Right atrium auricular region (tissue), 2 donors: ENCODE data around the gene SV2B. TPM values are rescaled to one million over a fixed set of nuclear protein-coding genes. Genes with fewer than 3 reads are reported as not detected.

Source experiments
- DNase-seq: peaks from one replicate; pipeline ENCODE4 v3.0.0-alpha.2; 2019; ENCODE audit warnings: low spot score
- H3K27ac ChIP-seq, 2 donors: fragments of 200-600 bp; sonication (generic); 1 replicate in 1 of 2; 2 replicates in 1 of 2; pipeline ENCODE4 v1.5.1; 2016 to 2019
- H3K27me3 ChIP-seq, 2 donors: fragments of 200-600 bp; sonication (generic); one replicate each; pipeline versions ENCODE4 v1.5.1 to v1.6.0; 2017 to 2019
- H3K36me3 ChIP-seq: fragments of 200-600 bp; sonication (generic); one replicate; pipeline ENCODE4 v1.5.1; 2016
- H3K4me1 ChIP-seq, 2 donors: fragments of 200-600 bp; sonication (generic); one replicate each; pipeline versions ENCODE4 v1.5.1 to v1.6.0; 2017 to 2019
- H3K4me3 ChIP-seq, 2 donors: fragments of 200-600 bp; sonication (generic); 1 replicate in 1 of 2; 2 replicates in 1 of 2; pipeline ENCODE4 v1.5.1; 2017 to 2019; ENCODE audit warnings: mild to moderate bottlenecking in 1 of 2, moderate library complexity in 1 of 2
- H3K9me3 ChIP-seq, 2 donors: fragments of 200-600 bp; sonication (generic); one replicate each; pipeline ENCODE4 v1.5.1; 2019
- total RNA-seq, 2 donors: library from RNA; depleted of rRNA; stranded (reverse); fragments of >200 nt; gene quantifications; one replicate each; pipeline ENCODE4 v1.1.0, GENCODE V29; 2016
- TF ChIP-seq, protein P1 (sequence below), 2 donors: fragments of 200-600 bp; sonication (generic); IDR thresholded peaks; one replicate each; pipeline ENCODE4 v1.5.1; 2019; ENCODE audit warnings: antibody characterized with exemption in 2 of 2

SV2B gene
- total RNA-seq, 2 donors from 2014 or later = 0.24 to 0.56 TPM

DNA sequence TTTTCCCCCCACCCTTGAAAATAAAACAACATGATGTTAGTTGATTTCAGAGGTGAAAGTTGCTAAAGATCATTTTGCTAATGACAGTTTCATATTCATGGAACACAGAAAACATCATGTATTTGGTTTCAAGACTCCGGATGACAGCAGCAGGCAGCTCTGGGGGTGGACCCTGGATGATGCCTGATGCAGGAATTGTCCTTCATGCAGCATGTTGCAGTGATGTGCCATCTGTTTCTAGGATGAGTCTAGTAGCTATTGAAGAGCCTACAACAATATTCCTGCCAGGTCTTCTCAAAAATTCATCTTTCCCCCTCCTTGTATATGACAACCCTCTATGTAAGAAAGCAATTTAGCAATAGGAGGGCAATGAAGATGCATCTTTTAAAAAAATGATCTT is 108.3 kb downstream of the SV2B start:
- Histone ChIP-seq H3K4me3 (no peak overlapping the region), H3K9me3 (no peaks in the 10 kb centered on the region), H3K27ac (no peak overlapping the region), H3K4me1 (no peaks in the 10 kb centered on the region), H3K27me3 (no peaks in the 10 kb centered on the region), H3K36me3 (no peaks in the 10 kb centered on the region)
- no peak for DNase-seq
- TF ChIP-seq, protein P1, sequence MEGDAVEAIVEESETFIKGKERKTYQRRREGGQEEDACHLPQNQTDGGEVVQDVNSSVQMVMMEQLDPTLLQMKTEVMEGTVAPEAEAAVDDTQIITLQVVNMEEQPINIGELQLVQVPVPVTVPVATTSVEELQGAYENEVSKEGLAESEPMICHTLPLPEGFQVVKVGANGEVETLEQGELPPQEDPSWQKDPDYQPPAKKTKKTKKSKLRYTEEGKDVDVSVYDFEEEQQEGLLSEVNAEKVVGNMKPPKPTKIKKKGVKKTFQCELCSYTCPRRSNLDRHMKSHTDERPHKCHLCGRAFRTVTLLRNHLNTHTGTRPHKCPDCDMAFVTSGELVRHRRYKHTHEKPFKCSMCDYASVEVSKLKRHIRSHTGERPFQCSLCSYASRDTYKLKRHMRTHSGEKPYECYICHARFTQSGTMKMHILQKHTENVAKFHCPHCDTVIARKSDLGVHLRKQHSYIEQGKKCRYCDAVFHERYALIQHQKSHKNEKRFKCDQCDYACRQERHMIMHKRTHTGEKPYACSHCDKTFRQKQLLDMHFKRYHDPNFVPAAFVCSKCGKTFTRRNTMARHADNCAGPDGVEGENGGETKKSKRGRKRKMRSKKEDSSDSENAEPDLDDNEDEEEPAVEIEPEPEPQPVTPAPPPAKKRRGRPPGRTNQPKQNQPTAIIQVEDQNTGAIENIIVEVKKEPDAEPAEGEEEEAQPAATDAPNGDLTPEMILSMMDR (IDR thresholded peaks at IDR 0.05) = no peak

DNA sequence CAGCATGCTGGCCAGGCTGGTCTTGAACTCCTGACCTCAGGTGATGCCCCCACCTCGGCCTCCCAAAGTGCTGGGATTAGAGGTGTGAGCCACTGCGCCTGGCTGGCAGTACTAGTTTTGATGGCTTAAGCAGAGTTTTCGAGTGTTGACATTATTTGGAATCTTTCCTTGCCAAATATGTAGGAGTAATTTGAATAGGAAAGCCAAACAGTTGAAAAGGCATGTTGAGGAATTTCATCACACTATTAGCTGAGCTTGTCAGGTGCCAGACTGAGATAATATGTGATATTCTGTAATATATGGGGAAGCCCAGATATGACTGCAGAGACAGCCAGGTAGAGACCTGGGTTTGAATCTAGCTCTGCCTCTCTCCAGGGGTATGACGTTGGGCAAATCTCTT is 109.3 kb downstream of the SV2B start:
- H3K9me3 ChIP-seq = no peaks in the 10 kb centered on the region
- no peak for DNase-seq
- TF ChIP-seq, protein P1 (IDR thresholded peaks at IDR 0.05) = no peak

DNA sequence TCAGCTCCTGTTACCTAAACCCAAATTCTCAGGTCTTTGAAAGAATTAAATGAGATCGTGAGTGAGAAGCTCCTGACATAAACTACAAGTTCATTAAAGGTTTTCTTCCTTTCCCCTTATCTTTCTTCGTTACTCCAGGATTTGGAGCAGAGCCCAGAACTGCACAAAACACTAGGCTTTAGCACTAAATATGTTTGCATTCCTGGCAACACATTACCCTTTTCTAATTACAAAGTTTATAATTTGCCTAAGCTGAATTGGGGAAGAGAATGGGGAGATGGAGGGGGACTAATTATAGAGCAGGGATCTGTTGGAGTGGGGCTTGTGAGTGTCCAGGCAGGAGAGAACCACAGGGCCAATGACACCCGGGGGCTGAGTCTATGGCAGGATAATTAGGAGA is 109.7 kb downstream of the SV2B start:
- Histone ChIP-seq H3K27ac (no peak overlapping the region), H3K4me1 (no peaks in the 10 kb centered on the region), H3K4me3 (no peak overlapping the region), H3K36me3 (no peaks in the 10 kb centered on the region), H3K9me3 (no peaks in the 10 kb centered on the region), H3K27me3 (no peaks in the 10 kb centered on the region)
- TF ChIP-seq, protein P1 (IDR thresholded peaks at IDR 0.05) = no peak
- no peak for DNase-seq

More for the DNA sequence above, 109.3 kb downstream of the SV2B start:
- Histone ChIP-seq H3K4me1 (no peaks in the 10 kb centered on the region), H3K27ac (no peak overlapping the region), H3K36me3 (no peaks in the 10 kb centered on the region), H3K27me3 (no peaks in the 10 kb centered on the region), H3K4me3 (no peak overlapping the region)

DNA sequence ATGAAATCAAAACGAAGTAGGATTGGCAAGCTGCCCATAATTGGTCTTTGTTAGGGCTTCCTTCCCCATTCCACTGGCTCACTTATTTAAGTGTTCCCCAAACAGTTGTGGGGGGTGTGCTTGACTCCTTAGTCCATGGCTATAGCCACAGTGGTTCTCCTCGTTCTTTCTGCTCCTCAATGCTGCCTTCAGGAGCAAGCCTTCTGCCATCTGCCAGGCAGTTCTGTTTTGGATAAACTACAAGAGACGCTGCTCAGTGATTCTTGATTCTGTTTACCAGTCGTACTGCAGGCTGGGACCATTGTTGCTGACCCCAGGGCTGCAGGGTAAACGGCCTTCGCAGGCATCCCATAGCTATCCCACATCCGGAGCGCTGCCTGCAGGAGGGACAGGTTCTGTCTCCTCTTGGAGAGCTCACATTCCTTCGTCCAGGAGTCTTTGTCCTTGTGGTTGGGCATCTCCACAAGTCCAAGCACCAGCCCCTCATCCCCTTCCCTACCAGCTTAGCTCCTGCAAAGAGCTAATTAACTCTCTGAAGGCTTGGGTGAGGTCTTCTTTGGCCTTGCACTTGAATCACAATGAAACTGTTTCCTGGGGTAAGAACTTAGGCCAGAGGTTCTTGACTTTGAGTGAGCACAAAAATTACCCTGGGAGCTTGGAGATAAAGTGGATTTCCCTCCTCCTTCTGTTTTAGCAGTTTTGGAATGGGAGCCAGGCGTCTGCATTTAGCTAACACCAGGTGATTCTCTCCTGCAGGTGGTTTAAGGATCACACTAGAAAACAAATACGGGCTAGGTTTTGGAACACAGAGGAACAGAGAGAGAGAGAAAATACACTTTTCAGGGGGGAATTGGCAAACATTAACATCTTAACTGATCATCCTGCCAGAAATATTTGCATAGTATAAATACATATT is 114.9 kb downstream of the SV2B start:
- Histone ChIP-seq H3K27ac (no peak overlapping the region), H3K9me3 (no peaks in the 10 kb centered on the region), H3K27me3 (no peaks in the 10 kb centered on the region), H3K4me1 (no peaks in the 10 kb centered on the region), H3K36me3 (no peaks in the 10 kb centered on the region), H3K4me3 (no peak overlapping the region)
- TF ChIP-seq, protein P1 (IDR thresholded peaks at IDR 0.05) = no peak
- no peak for DNase-seq

DNA sequence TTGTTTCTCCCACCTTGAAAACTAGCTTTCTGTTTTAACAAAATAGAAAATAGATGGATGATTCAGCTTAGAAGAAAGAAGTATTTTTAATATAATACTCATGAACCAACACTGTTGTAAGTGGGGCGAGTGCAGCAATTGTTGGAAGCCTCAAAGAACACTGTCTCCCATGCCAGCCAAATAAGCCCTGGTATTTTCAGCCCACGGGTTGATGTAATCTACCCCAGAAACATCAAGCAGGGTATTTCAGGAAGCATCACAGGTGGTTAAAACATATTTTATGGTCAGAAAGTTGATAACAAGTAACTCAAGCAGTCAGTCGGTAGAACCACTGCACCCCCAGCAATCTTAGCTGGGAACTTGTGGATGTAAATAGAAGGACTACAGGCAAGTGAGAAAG is 115.9 kb downstream of the SV2B start:
- TF ChIP-seq, protein P1 (IDR thresholded peaks at IDR 0.05) = no peak
- H3K4me3 ChIP-seq = no peak overlapping the region
- no peaks in the 10 kb centered on the region for H3K4me1 ChIP-seq
- H3K9me3 ChIP-seq = no peaks in the 10 kb centered on the region
- H3K27me3 ChIP-seq = no peaks in the 10 kb centered on the region
- no peak for DNase-seq
- H3K27ac ChIP-seq = no peak overlapping the region
- H3K36me3 ChIP-seq = no peaks in the 10 kb centered on the region
